K562 (cell line): Measurements from ENCODE around the gene HSPB6. TPM values are rescaled to one million over a fixed set of nuclear protein-coding genes. Genes with fewer than 3 reads are reported as not detected.
A peak's percentile ranks its signal among the peaks of the same experiment; 100 is the strongest.

Experiments
- ATAC-seq: fragments of 200-7000 bp; cut with Tn5 transposase; 3 replicates; pipeline ENCODE4 v1.9.1; 2020; ENCODE audit warnings: moderate library complexity
- BruUV-seq: library from RNA; stranded (reverse); fragments of 400-500 nt; replicated peaks from 2 replicates; lab custom pipeline; 2021; lab: Mats Ljungman, UMichigan
- CTCF ChIA-PET: fragments of 300-600 bp; formaldehyde crosslinking; extraction: SDS; loops from one replicate; lab custom pipeline; 2021; ENCODE audit warnings: low intra/inter-chr PET ratio; lab: Yijun Ruan, JAX
- POLR2A ChIA-PET: fragments of 300-600, 350-650 bp; sonication (Branson Sonifier 250); formaldehyde crosslinking; extraction: SDS; loops from one replicate; lab custom pipeline; 2021; ENCODE audit warnings: antibody characterized with exemption, inconsistent platforms; lab: Yijun Ruan, JAX
- DNase-seq, 4 experiments: peaks; one replicate each; pipeline versions ENCODE4 v3.0.0 to v3.0.0-alpha.2; 2011 to 2018; ENCODE audit warnings: low spot score in 3 of 4, mixed read lengths in 3 of 4; ENCODE audit errors: extremely low read depth in 1 of 4
- FAIRE-seq: peaks from 2 replicates; lab custom pipeline; 2011; peaks lifted over from hg19 to GRCh38; lab: Jason Lieb, UNC
- H2AFZ ChIP-seq: 2 replicates; pipeline ENCODE4 v1.6.0; 2011; ENCODE audit warnings: low read depth, low read length, control low read depth, inconsistent platforms
- H3K27ac ChIP-seq: fragments of 200-600 bp; 3 replicates; pipeline ENCODE4 v1.8.0; 2011; ENCODE audit warnings: low read depth, mild to moderate bottlenecking, control low read depth, inconsistent platforms, low read length, moderate library complexity, mixed read lengths; ENCODE audit errors: extremely low read depth
- H3K27me3 ChIP-seq, 2 experiments: fragments of 300-600 bp in 1 of 2; 2 replicates in 1 of 2; 3 replicates in 1 of 2; pipeline versions ENCODE4 v1.6.0 to v1.8.0; 2011; ENCODE audit warnings: inconsistent platforms in 2 of 2, low read length in 2 of 2, mild to moderate bottlenecking in 1 of 2, mixed read lengths in 1 of 2, moderate library complexity in 1 of 2; ENCODE audit not compliant: control insufficient read depth in 2 of 2, insufficient read depth in 2 of 2
- H3K36me3 ChIP-seq: fragments of 300-600 bp; 3 replicates; pipeline ENCODE4 v1.8.0; 2011; ENCODE audit warnings: mild to moderate bottlenecking, low read length, inconsistent platforms; ENCODE audit not compliant: control insufficient read depth, insufficient read depth
- H3K4me1 ChIP-seq, 2 experiments: fragments of 200-600 bp in 1 of 2; replicated peaks in 1 of 2; 2 replicates in 1 of 2; 3 replicates in 1 of 2; pipeline versions ENCODE4 v1.5.1 to v1.8.0; 2011; ENCODE audit warnings: inconsistent platforms in 2 of 2, low read length in 2 of 2, mild to moderate bottlenecking in 1 of 2, mixed read lengths in 1 of 2, moderate library complexity in 1 of 2; ENCODE audit not compliant: control insufficient read depth in 2 of 2, insufficient read depth in 2 of 2
- H3K4me2 ChIP-seq: 2 replicates; pipeline ENCODE4 v1.6.1; 2011; ENCODE audit warnings: low read length, control low read depth, inconsistent platforms, mixed read lengths; ENCODE audit not compliant: insufficient read depth
- H3K4me3 ChIP-seq: fragments of 200-600 bp; sonication (generic), shearing (Covaris generic); 2 replicates; pipeline ENCODE4 v1.5.1; 2016; ENCODE audit warnings: control low read depth, inconsistent platforms
- H3K79me2 ChIP-seq: fragments of 200-600 bp; 3 replicates; pipeline ENCODE4 v1.8.0; 2011; ENCODE audit warnings: low read length, inconsistent platforms; ENCODE audit not compliant: control insufficient read depth, insufficient read depth
- H3K9ac ChIP-seq, 2 experiments: 2 replicates each; pipeline versions ENCODE4 v1.6.0 to v1.6.1; 2011; ENCODE audit warnings: low read depth in 2 of 2, low read length in 2 of 2, control low read depth in 1 of 2, inconsistent platforms in 1 of 2, mild to moderate bottlenecking in 1 of 2, mixed read lengths in 1 of 2; ENCODE audit not compliant: insufficient read depth in 1 of 2
- H3K9me1 ChIP-seq: one replicate; pipeline ENCODE4 v1.6.0; 2011; ENCODE audit warnings: inconsistent platforms, mild to moderate bottlenecking, low read length, moderate library complexity; ENCODE audit not compliant: control insufficient read depth, insufficient read depth
- H3K9me3 ChIP-seq: replicated peaks from 2 replicates; pipeline ENCODE4 v1.5.1; 2011; ENCODE audit warnings: low read depth, low read length, inconsistent platforms; ENCODE audit not compliant: control insufficient read depth, insufficient read depth
- H4K20me1 ChIP-seq: replicated peaks from 2 replicates; pipeline ENCODE4 v1.6.1; 2011; ENCODE audit warnings: low read length, inconsistent platforms, mixed read lengths; ENCODE audit not compliant: control insufficient read depth, insufficient read depth
- ARNT ChIP-seq, 2 experiments: fragments of 450-650 bp; IDR thresholded peaks; 2 replicates each; pipeline ENCODE4 v1.6.1; 2016; ENCODE audit warnings: mild to moderate bottlenecking in 1 of 2
- E2F4 ChIP-seq: sonication (generic); formaldehyde crosslinking; IDR thresholded peaks from 2 replicates; pipeline ENCODE4 v1.8.0; 2022; ENCODE audit warnings: mild to moderate bottlenecking, low read depth, missing genetic modification reagents
- HEY1 ChIP-seq: fragments of 250-450 bp; sonication (Bioruptor Pico); IDR thresholded peaks from 2 replicates; pipeline ENCODE4 v1.5.0; 2020; ENCODE audit warnings: mild to moderate bottlenecking, moderate library complexity, borderline replicate concordance
- HINFP ChIP-seq: fragments of 450-650 bp; conservative IDR thresholded peaks from 2 replicates; pipeline ENCODE4 v1.6.1; 2016; ENCODE audit warnings: missing genetic modification characterization, low read depth, mild to moderate bottlenecking, control low read depth, missing compliant biosample characterization
- HNRNPH1 ChIP-seq: fragments of 200-400 bp; formaldehyde crosslinking; optimal IDR thresholded peaks from 2 replicates; pipeline ENCODE3; 2017; ENCODE audit warnings: low read depth, mild to moderate bottlenecking, low read length, moderate library complexity
- KDM1A ChIP-seq, 2 experiments: fragments of 450-650 bp; IDR thresholded peaks; 2 replicates each; pipeline ENCODE4 v1.6.1; 2016; ENCODE audit warnings: mild to moderate bottlenecking in 2 of 2
- MCM2 ChIP-seq: fragments of 450-650 bp; IDR thresholded peaks from 2 replicates; pipeline ENCODE4 v1.6.1; 2017; ENCODE audit warnings: low read depth, mild to moderate bottlenecking
- NFIC ChIP-seq: fragments of 450-650 bp; IDR thresholded peaks from 2 replicates; pipeline ENCODE4 v1.6.1; 2017; ENCODE audit warnings: mild to moderate bottlenecking, inconsistent platforms
- NUFIP1 ChIP-seq: fragments of 450-650 bp; IDR thresholded peaks from 2 replicates; pipeline ENCODE4 v1.6.1; 2018; ENCODE audit not compliant: partially characterized antibody
- RBM17 ChIP-seq: fragments of 200-400 bp; formaldehyde crosslinking; IDR thresholded peaks from 2 replicates; pipeline ENCODE4 v1.6.1; 2017; ENCODE audit warnings: low read depth, mild to moderate bottlenecking, low read length, borderline replicate concordance
- SNRNP70 ChIP-seq: fragments of 200-400 bp; formaldehyde crosslinking; optimal IDR thresholded peaks from 2 replicates; pipeline ENCODE3; 2017; ENCODE audit warnings: low read depth, low read length
- SREBF2 ChIP-seq: sonication (generic); formaldehyde crosslinking; IDR thresholded peaks from 2 replicates; pipeline ENCODE4 v1.4.0; 2020; ENCODE audit warnings: mild to moderate bottlenecking, missing genetic modification reagents
- XRCC5 ChIP-seq: fragments of 200-400 bp; formaldehyde crosslinking; IDR thresholded peaks from 2 replicates; pipeline ENCODE4 v1.6.1; 2017; ENCODE audit warnings: low read depth, mild to moderate bottlenecking, low read length
- ZBTB1 ChIP-seq: sonication (generic); formaldehyde crosslinking; IDR thresholded peaks from 2 replicates; pipeline ENCODE4 v1.8.1; 2023; ENCODE audit warnings: missing genetic modification reagents, low read depth, mild to moderate bottlenecking, borderline replicate concordance
- ZNF124 ChIP-seq: sonication (generic); formaldehyde crosslinking; IDR thresholded peaks from 2 replicates; pipeline ENCODE4 v1.8.1; 2022; ENCODE audit warnings: missing genetic modification reagents
- ZNF23 ChIP-seq: fragments of 250-450 bp; sonication (Bioruptor Pico); IDR thresholded peaks from 2 replicates; pipeline ENCODE4 v1.4.0; 2020; ENCODE audit warnings: mild to moderate bottlenecking
- ZNF232 ChIP-seq: sonication (generic); formaldehyde crosslinking; IDR thresholded peaks from 2 replicates; pipeline ENCODE4 v1.8.0; 2022; ENCODE audit warnings: mild to moderate bottlenecking, missing genetic modification reagents
- ZNF324 ChIP-seq: fragments of 250-450 bp; sonication (Bioruptor Pico); IDR thresholded peaks from 2 replicates; pipeline ENCODE4 v1.4.0; 2020; ENCODE audit warnings: mild to moderate bottlenecking
- ZNF766 ChIP-seq: fragments of 200-800 bp; sonication (Bioruptor generic); conservative IDR thresholded peaks from 2 replicates; pipeline ENCODE4 v1.6.1; 2016; ENCODE audit warnings: missing genetic modification characterization, missing compliant biosample characterization
- WGBS: fragments of 100-300 bp; shearing (Covaris generic); methylation state at CpG from one replicate; pipeline ENCODE4 v1.1.6; 2016; ENCODE audit warnings: low coverage, mixed read lengths; ENCODE audit not compliant: insufficient coverage; ENCODE audit errors: missing lambda C conversion rate; 5-methylcytosine and 5-hydroxymethylcytosine counted together
- in situ Hi-C: fragments of 300-500 bp; cut with MboI; formaldehyde crosslinking; loops from 4 replicates; pipeline ENCODE4 v1.15.0; 2018; ENCODE audit warnings: inconsistent platforms, mixed read lengths
- intact Hi-C: fragments of 100-400 bp; cut with micrococcal nuclease; formaldehyde crosslinking; loops from 2 replicates; pipeline ENCODE4 v1.14.2; 2022
- polyA plus RNA-seq, 8 experiments: library from polyadenylated mRNA; depleted of rRNA in 4 of 8; stranded (reverse) in 5 of 8; unstranded in 3 of 8; fragments of >200 nt; fragmentation: Nextera tagmentation in 2 of 8; fragmentation: Illumina TruSeq in 1 of 8; extraction: Ambion mirVana in 2 of 8; extraction: Trizol in 1 of 8; gene quantifications; 2 replicates each; pipeline versions ENCODE4 v1.2.1 to v1.2.3, GENCODE V29; 2011 to 2014; ENCODE audit warnings: inconsistent platforms in 1 of 8, missing spikeins in 1 of 8
- total RNA-seq, 7 experiments: library from RNA; depleted of rRNA in 6 of 7; stranded (reverse); fragments of >200 nt in 6 of 7; fragmentation: Illumina TruSeq in 2 of 7; extraction: Trizol in 2 of 7; gene quantifications; 2 replicates each; pipeline versions ENCODE4 v1.2.1 to v1.2.3, GENCODE V29; 2011 to 2021; ENCODE audit warnings: low replicate concordance in 1 of 7

HSPB6 gene
- total and polyA plus RNA-seq, 9 of the 15 experiments (the other 6 are each of a cell fraction or from before 2014, with no cell fraction given), result 0.55 TPM; not detected in 8

- TF ChIP-seq HNRNPH1 (no peak), NFIC (no peak)
Observed at GRCh38 chr19:35750167-35750566, 6.7 kb downstream of the HSPB6 start (continued).

GRCh38 chr19:35748106-35749020 lies 8.5 kb downstream of the HSPB6 start, which contains the start of gene LIN37:
LIN37 (plus strand) TSS chr19:35748576; CDS start chr19:35748725, 149 bp downstream.
- FAIRE-seq, result peak; percentile 100
- H3K4me1 ChIP-seq, result peaks cover 18 to 31% of the 10 kb centered on the region in 2 experiments; a peak in 4 of 5 replicates
- POLR2A ChIA-PET, result interaction anchor here (0.6 to 2.5 kb wide), 11 partner anchors 9 to 1902 kb away, joined by 3 to 12 read pairs (median 4); partner anchors contain the start of genes HSPB6 and PROSER3
- H3K27ac ChIP-seq, result peak within 1 kb of the TSS; percentile 68
- H3K4me3 ChIP-seq, result peak within 1 kb of the TSS; percentile 82
- BruUV-seq, result TSS peak; percentile 47
- peak within 1 kb of the TSS; percentile 94 for H2AFZ ChIP-seq
- in situ Hi-C loops, result no loop called here
- H3K4me2 ChIP-seq, result peak within 1 kb of the TSS; percentile 96
- H3K9ac ChIP-seq, result peak within 1 kb of the TSS; percentile 78 to 96
- no peaks in the 10 kb centered on the region for H3K9me1 ChIP-seq
- H3K9me3 ChIP-seq, result no peaks in the 10 kb centered on the region
- H3K36me3 ChIP-seq, result peaks cover 21% of the 10 kb centered on the region; the same call in 1 of the 3 replicates
- peak; percentile 90 for ATAC-seq
- peaks cover 16% of the 10 kb centered on the region for H3K79me2 ChIP-seq
- H3K27me3 ChIP-seq, result no peaks in the 10 kb centered on the region
- CTCF ChIA-PET, result no interaction called here
- intact Hi-C loops, result loop anchor here (10.0 kb wide), 1 partner anchor 104 kb away; the partner anchor contains the start of genes COX6B1 and ETV2
- under 1% methylated on average over 45 of the region's 45 CpGs for WGBS
- no peaks in the 10 kb centered on the region for H4K20me1 ChIP-seq
- peak; percentile 88 to 99 (median 93) for DNase-seq
- TF ChIP-seq E2F4 (CRISPR knock-in tag) (no peak), ZNF232 (CRISPR knock-in tag) (no peak), ZNF324 (CRISPR knock-in tag) (no peak), ZBTB1 (CRISPR knock-in tag) (no peak), ZNF23 (CRISPR knock-in tag) (no peak), SNRNP70 (no peak), NUFIP1 (no peak), XRCC5 (no peak), HINFP (tag) (no peak), ZNF124 (CRISPR knock-in tag) (no peak), HEY1 (no peak), RBM17 (no peak), SREBF2 (CRISPR knock-in tag) (no peak), ARNT (IDR thresholded peaks at IDR 0.05) (no peak; a peak in 1 of 4 replicates), ZNF766 (CRISPR knock-in tag) (peak; percentile 83; the same call in 1 of the 2 replicates), KDM1A (IDR thresholded peaks at IDR 0.05) (no peak), MCM2 (no peak)
